SK-N-SH (cell line): Measurements from ENCODE around the gene BTRC. TPM values are rescaled to one million over a fixed set of nuclear protein-coding genes. Genes with fewer than 3 reads are reported as not detected.

Experiments
- CTCF ChIA-PET: fragments of 300-600, 350-600 bp; formaldehyde crosslinking; extraction: SDS; loops from one replicate; lab custom pipeline; 2021; lab: Yijun Ruan, JAX
- POLR2A ChIA-PET: fragments of 350-600 bp; sonication (Branson Sonifier 250); formaldehyde crosslinking; extraction: SDS; loops from one replicate; lab custom pipeline; 2020; ENCODE audit warnings: antibody characterized with exemption, inconsistent platforms; lab: Yijun Ruan, JAX
- DNase-seq: peaks from one replicate; pipeline ENCODE4 v3.0.0; 2012
- H2AFZ ChIP-seq: fragments of 200-600 bp; sonication (generic); 2 replicates; pipeline ENCODE4 v1.8.1; 2016; ENCODE audit warnings: antibody characterized with exemption, mild to moderate bottlenecking, low read depth
- H3F3A ChIP-seq: fragments of 200-600 bp; sonication (generic); replicated peaks from 2 replicates; pipeline ENCODE3; 2016; ENCODE audit warnings: antibody characterized with exemption, mild to moderate bottlenecking; ENCODE audit not compliant: insufficient read depth
- H3K27ac ChIP-seq, 2 experiments: fragments of 200-500 bp in 1 of 2; fragments of 200-600 bp in 1 of 2; sonication (Bioruptor generic) in 1 of 2; sonication (generic), shearing (Covaris generic) in 1 of 2; 2 replicates each; pipeline versions ENCODE4 v1.5.1 to v1.6.1; 2014 to 2016; ENCODE audit warnings: low read depth in 2 of 2, inconsistent platforms in 1 of 2, low read length in 1 of 2, mild to moderate bottlenecking in 1 of 2, mixed read lengths in 1 of 2
- H3K27me3 ChIP-seq: fragments of 200-600 bp; sonication (generic), shearing (Covaris generic); 2 replicates; pipeline ENCODE4 v1.6.1; 2016; ENCODE audit warnings: mixed run types; ENCODE audit not compliant: insufficient read depth
- H3K36me3 ChIP-seq, 2 experiments: fragments of 200-500 bp in 1 of 2; fragments of 200-600 bp in 1 of 2; sonication (Bioruptor generic) in 1 of 2; sonication (generic) in 1 of 2; replicated peaks in 1 of 2; 2 replicates each; pipeline versions ENCODE3 to v1.5.1; 2014 to 2016; ENCODE audit warnings: low read length in 1 of 2, mild to moderate bottlenecking in 1 of 2; ENCODE audit not compliant: insufficient read depth in 2 of 2, control insufficient read depth in 1 of 2
- H3K4me1 ChIP-seq, 2 experiments: fragments of 200-500 bp in 1 of 2; fragments of 200-600 bp in 1 of 2; sonication (Bioruptor generic) in 1 of 2; sonication (generic), shearing (Covaris generic) in 1 of 2; 2 replicates each; pipeline versions ENCODE4 v1.5.1 to v1.6.1; 2014 to 2016; ENCODE audit warnings: low read depth in 1 of 2, low read length in 1 of 2, mixed run types in 1 of 2; ENCODE audit not compliant: insufficient read depth in 2 of 2, control insufficient read depth in 1 of 2
- H3K4me2 ChIP-seq: fragments of 200-600 bp; sonication (generic), shearing (Covaris generic); 2 replicates; pipeline ENCODE4 v1.6.1; 2017; ENCODE audit warnings: mixed run types
- H3K4me3 ChIP-seq, 2 experiments: fragments of 200-500 bp in 1 of 2; fragments of 200-600 bp in 1 of 2; sonication (Bioruptor generic) in 1 of 2; sonication (generic), shearing (Covaris generic) in 1 of 2; 2 replicates each; pipeline versions ENCODE4 v1.5.1 to v1.8.1; 2014 to 2016; ENCODE audit warnings: low read depth in 2 of 2, inconsistent platforms in 1 of 2, low read length in 1 of 2, mild to moderate bottlenecking in 1 of 2, mixed read lengths in 1 of 2, moderate library complexity in 1 of 2
- H3K79me2 ChIP-seq: fragments of 200-600 bp; sonication (generic); 2 replicates; pipeline ENCODE4 v1.8.1; 2017; ENCODE audit warnings: mild to moderate bottlenecking; ENCODE audit not compliant: insufficient read depth
- H3K9ac ChIP-seq: fragments of 200-600 bp; sonication (generic); 2 replicates; pipeline ENCODE4 v1.6.1; 2017; ENCODE audit warnings: mixed run types
- H3K9me2 ChIP-seq: fragments of 200-600 bp; sonication (generic); 2 replicates; pipeline ENCODE4 v1.6.1; 2017; ENCODE audit warnings: mixed run types
- H3K9me3 ChIP-seq: fragments of 200-600 bp; sonication (generic); 2 replicates; pipeline ENCODE4 v1.6.1; 2017; ENCODE audit warnings: mixed run types, mild to moderate bottlenecking, moderate library complexity
- H4K20me1 ChIP-seq: fragments of 200-600 bp; sonication (generic); 2 replicates; pipeline ENCODE4 v1.6.1; 2017; ENCODE audit warnings: mild to moderate bottlenecking, mixed run types; ENCODE audit not compliant: insufficient read depth
- CTCF ChIP-seq: fragments of 200-600 bp; sonication (generic); IDR thresholded peaks from 2 replicates; pipeline ENCODE4 v1.6.1; 2017; ENCODE audit warnings: antibody characterized with exemption, mild to moderate bottlenecking, moderate library complexity
- EP300 ChIP-seq, 2 experiments: IDR thresholded peaks; 2 replicates each; pipeline versions ENCODE4 v1.4.0 to v1.6.1; 2012; ENCODE audit warnings: borderline replicate concordance in 1 of 2, low read depth in 1 of 2, low read length in 1 of 2
- FOXM1 ChIP-seq: IDR thresholded peaks from 2 replicates; pipeline ENCODE4 v1.4.0; 2012; ENCODE audit warnings: low read depth, mild to moderate bottlenecking
- GABPA ChIP-seq: IDR thresholded peaks from 2 replicates; pipeline ENCODE4 v1.4.0; 2012; ENCODE audit warnings: low read depth, mild to moderate bottlenecking
- GATA2 ChIP-seq: sonication (generic); formaldehyde crosslinking; IDR thresholded peaks from 2 replicates; pipeline ENCODE4 v1.5.0; 2020; ENCODE audit warnings: mild to moderate bottlenecking, missing genetic modification reagents
- IRF3 ChIP-seq: fragments of 150-350 bp; IDR thresholded peaks from 2 replicates; pipeline ENCODE4 v1.6.1; 2016; ENCODE audit warnings: mild to moderate bottlenecking, low read depth, low read length
- POLR2AphosphoS5 ChIP-seq: IDR thresholded peaks from 2 replicates; pipeline ENCODE4 v1.6.1; 2012; ENCODE audit warnings: low read depth, low read length
- RCOR1 ChIP-seq: fragments of 150-350 bp; IDR thresholded peaks from 2 replicates; pipeline ENCODE4 v1.6.1; 2017; ENCODE audit warnings: antibody characterized with exemption, low read length
- REST ChIP-seq: IDR thresholded peaks from 2 replicates; pipeline ENCODE4 v1.6.1; 2012; ENCODE audit warnings: mild to moderate bottlenecking, low read depth, low read length, moderate library complexity
- SMC3 ChIP-seq: IDR thresholded peaks from 2 replicates; pipeline ENCODE4 v1.6.1; 2012; ENCODE audit warnings: low read depth, low read length, improper control_type of control experiment
- TAF1 ChIP-seq: IDR thresholded peaks from 2 replicates; pipeline ENCODE4 v1.6.1; 2012; ENCODE audit warnings: low read depth, mild to moderate bottlenecking, low read length, moderate library complexity, borderline replicate concordance
- TEAD4 ChIP-seq: IDR thresholded peaks from 2 replicates; pipeline ENCODE4 v1.4.0; 2012; ENCODE audit warnings: mild to moderate bottlenecking, borderline replicate concordance; ENCODE audit not compliant: insufficient read depth
- WGBS: methylation state at CpG from one replicate; pipeline ENCODE4 v1.1.6; 2017; ENCODE audit warnings: low lambda C conversion rate; 5-methylcytosine and 5-hydroxymethylcytosine counted together
- polyA plus RNA-seq, 3 experiments: library from polyadenylated mRNA; depleted of rRNA; stranded (reverse); fragments of >200 nt; gene quantifications; 2 replicates each; pipeline ENCODE4 v1.2.3, GENCODE V29; 2012

BTRC gene
- polyA plus RNA-seq, 1 of the 3 experiments (the other 2 are of a cell fraction) = 6.5 TPM

- DNase-seq = no peak
- Histone ChIP-seq H3K9me3 (no peaks in the 10 kb centered on the region), H3K36me3 (no peaks in the 10 kb centered on the region), H3K79me2 (no peaks in the 10 kb centered on the region), H4K20me1 (no peaks in the 10 kb centered on the region), H3K4me3 (no peak overlapping the region), H3K4me1 (peaks cover 0 to 18% of the 10 kb centered on the region in 2 experiments; a peak in 1 of 4 replicates), H3K27me3 (no peaks in the 10 kb centered on the region), H3K27ac (no peak overlapping the region), H3F3A (no peaks in the 10 kb centered on the region), H3K4me2 (no peak overlapping the region), H2AFZ (no peak overlapping the region), H3K9ac (no peak overlapping the region), H3K9me2 (no peaks in the 10 kb centered on the region)
- 97% methylated on average over 7 of the region's 7 CpGs for WGBS
- ChIA-PET POLR2A (interaction anchor here (1.0 to 2.2 kb wide), 2 partner anchors 11 to 358 kb away, joined by 3 to 7 read pairs; no protein-coding TSS in a partner anchor), CTCF (interaction anchor here (1.0 to 9.1 kb wide), 10 partner anchors 13 to 362 kb away, joined by 3 to 164 read pairs (median 27); partner anchors contain the start of genes DPCD and POLL)
- TF ChIP-seq TAF1 = no peak
- no peak for TF ChIP-seq GATA2
- TF ChIP-seq EP300 (IDR thresholded peaks at IDR 0.05; ENCODE audit: borderline replicate concordance in 1 of 2, low read depth in 1 of 2, low read length in 1 of 2) = no peak
- no peak for TF ChIP-seq IRF3
- TF ChIP-seq FOXM1 = no peak
- TF ChIP-seq POLR2AphosphoS5 = no peak
- TF ChIP-seq RCOR1 = no peak
- no peak for TF ChIP-seq GABPA
- no peak for TF ChIP-seq REST
- TF ChIP-seq TEAD4 = no peak
- no peak for TF ChIP-seq SMC3
- TF ChIP-seq CTCF = no peak
Measured at GRCh38 chr10:101572126-101572525, 218.2 kb downstream of the BTRC start.
